CD4-positive, alpha-beta T cell treated with Interleukin-15 for 4 hours (primary cell): Measurements from ENCODE around the gene OR52E1.

ENCODE experiments used
- DNase-seq: peaks from one replicate; pipeline ENCODE4 v3.0.0-alpha.2; 2020; ENCODE audit warnings: low spot score

OR52E1 gene

DNA sequence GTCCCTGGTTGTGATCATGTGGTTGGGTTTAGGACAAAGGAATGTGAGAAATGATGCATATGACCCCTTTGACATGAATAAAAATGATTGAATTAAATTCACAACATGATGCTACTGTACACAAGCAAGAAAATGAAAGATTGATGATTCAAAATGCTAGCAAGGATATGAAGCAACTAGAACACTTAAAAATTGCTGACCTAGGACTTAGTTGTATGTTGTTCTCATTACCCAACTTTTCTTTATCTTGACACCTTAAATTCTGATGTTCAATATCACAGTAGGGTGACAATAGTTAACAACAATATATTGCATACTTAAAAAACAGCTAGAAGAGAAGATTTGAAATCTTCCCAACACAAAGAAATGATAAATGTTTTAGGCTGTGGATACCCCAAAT lies 48.2 kb downstream of the OR52E1 start:
- DNase-seq: no peak

DNA sequence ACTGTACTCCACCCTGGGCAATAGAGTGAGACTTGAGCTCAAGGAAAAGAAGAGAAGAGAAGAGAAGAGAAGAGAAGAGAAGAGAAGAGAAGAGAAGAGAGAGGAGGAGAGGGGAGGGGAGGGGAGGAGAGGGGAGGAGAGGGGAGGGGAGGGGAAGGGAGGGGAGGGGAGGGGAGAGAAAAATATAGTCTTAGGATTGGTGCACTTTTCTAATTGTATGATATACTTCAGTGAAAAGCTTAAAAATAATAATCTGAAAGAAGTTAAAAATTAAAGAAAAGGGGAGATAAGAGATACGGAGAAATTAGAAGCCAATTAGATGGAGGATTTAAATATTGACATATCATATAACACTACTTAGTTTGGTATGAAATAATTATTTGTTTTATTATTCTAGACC lies 49.5 kb downstream of the OR52E1 start:
- no peak for DNase-seq
